Glutamatergic neuron (in vitro differentiated cells): ENCODE results near the gene HMOX2. TPM values are rescaled to one million over a fixed set of nuclear protein-coding genes. Genes with fewer than 3 reads are reported as not detected.

Experiments used
- DNase-seq: peaks from one replicate; pipeline ENCODE4 v3.0.0; 2022
- H3K27ac Mint-ChIP-seq: one replicate; pipeline ENCODE4 v1.8.0; 2020; ENCODE audit warnings: mild to moderate bottlenecking, mixed read lengths, inconsistent platforms; ENCODE audit not compliant: unreplicated experiment
- H3K27me3 Mint-ChIP-seq: one replicate; pipeline ENCODE4 v1.8.0; 2020; ENCODE audit warnings: mild to moderate bottlenecking, moderate library complexity, mixed read lengths, inconsistent platforms; ENCODE audit not compliant: unreplicated experiment
- H3K36me3 Mint-ChIP-seq: one replicate; pipeline ENCODE4 v1.8.0; 2020; ENCODE audit warnings: mild to moderate bottlenecking, mixed read lengths, inconsistent platforms; ENCODE audit not compliant: unreplicated experiment
- H3K4me1 Mint-ChIP-seq: one replicate; pipeline ENCODE4 v1.8.0; 2020; ENCODE audit warnings: mild to moderate bottlenecking, low read depth, mixed read lengths, inconsistent platforms; ENCODE audit not compliant: unreplicated experiment
- H3K4me3 Mint-ChIP-seq: one replicate; pipeline ENCODE4 v1.8.0; 2020; ENCODE audit warnings: mild to moderate bottlenecking, mixed read lengths, inconsistent platforms; ENCODE audit not compliant: unreplicated experiment
- H3K9me3 Mint-ChIP-seq: one replicate; pipeline ENCODE4 v1.8.0; 2020; ENCODE audit warnings: mild to moderate bottlenecking, moderate library complexity, mixed read lengths, inconsistent platforms; ENCODE audit not compliant: unreplicated experiment
- CTCF ChIP-seq: fragments of 200-600 bp; sonication (generic); IDR thresholded peaks from one replicate; pipeline ENCODE4 v1.5.0; 2021; ENCODE audit not compliant: partially characterized antibody, unreplicated experiment
- total RNA-seq: library from RNA; stranded (reverse); fragmentation: NEBNext Ultra II Directional; extraction: Animal tissue kit (Norgen Biotek cat#: 25700); gene quantifications from one replicate; pipeline ENCODE4 v1.2.1, GENCODE V29; 2021; ENCODE audit not compliant: unreplicated experiment

Gene HMOX2
- total RNA-seq, 1 donor from 2014 or later, result 76.0 TPM

GRCh38 chr16:4500272-4500671 is 24.1 kb downstream of the HMOX2 start:
- Mint-ChIP-seq H3K27ac (no peak overlapping the region), H3K36me3 (no peaks in the 10 kb centered on the region), H3K4me3 (no peak overlapping the region), H3K9me3 (peaks cover 2% of the 10 kb centered on the region), H3K27me3 (no peaks in the 10 kb centered on the region), H3K4me1 (peaks cover 44% of the 10 kb centered on the region)
- DNase-seq, result no peak
- TF ChIP-seq CTCF, result no peak

GRCh38 chr16:4501071-4501478 is 24.9 kb downstream of the HMOX2 start:
- DNase-seq, result no peak
- Mint-ChIP-seq H3K36me3 (no peaks in the 10 kb centered on the region), H3K27ac (no peak overlapping the region), H3K4me3 (no peak overlapping the region), H3K27me3 (no peaks in the 10 kb centered on the region), H3K9me3 (peaks cover 2% of the 10 kb centered on the region), H3K4me1 (peaks cover 49% of the 10 kb centered on the region)
- no peak for TF ChIP-seq CTCF

- Mint-ChIP-seq H3K36me3 (peaks cover 4% of the 10 kb centered on the region), H3K27me3 (no peaks in the 10 kb centered on the region), H3K27ac (peak overlapping the region; percentile 64), H3K4me3 (no peak overlapping the region), H3K4me1 (peaks cover 31% of the 10 kb centered on the region), H3K9me3 (peaks cover 5% of the 10 kb centered on the region)
- TF ChIP-seq CTCF, result no peak
- no peak for DNase-seq
Observed at GRCh38 chr16:4505356-4506147, 29.4 kb downstream of the HMOX2 start.

DNA sequence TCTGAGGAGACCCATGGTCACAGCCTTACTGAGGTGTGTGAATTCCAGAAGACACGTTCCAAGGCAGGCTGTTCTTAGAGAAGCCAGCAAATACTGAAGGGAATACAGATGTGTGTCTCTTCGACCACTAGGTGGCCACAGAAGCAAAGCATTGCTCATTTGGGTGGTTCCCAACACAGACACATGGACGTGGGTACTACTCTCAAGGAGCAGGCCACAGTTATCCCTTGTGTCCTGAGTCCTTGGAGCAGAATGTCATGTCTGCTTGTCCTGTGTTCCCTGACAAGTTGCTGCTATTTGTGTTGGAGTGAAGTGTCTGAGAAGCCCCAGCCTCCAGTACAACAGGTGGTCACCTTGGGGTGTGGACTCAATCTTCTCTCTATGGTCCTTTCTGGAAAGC is 30.3 kb downstream of the HMOX2 start:
- peaks cover 5% of the 10 kb centered on the region for H3K9me3 Mint-ChIP-seq
- DNase-seq, result no peak
- peak; percentile 90 for TF ChIP-seq CTCF
- H3K27me3 Mint-ChIP-seq, result no peaks in the 10 kb centered on the region
- peaks cover 4% of the 10 kb centered on the region for H3K36me3 Mint-ChIP-seq
- peaks cover 34% of the 10 kb centered on the region for H3K4me1 Mint-ChIP-seq
- no peak overlapping the region for H3K27ac Mint-ChIP-seq
- no peak overlapping the region for H3K4me3 Mint-ChIP-seq

DNA sequence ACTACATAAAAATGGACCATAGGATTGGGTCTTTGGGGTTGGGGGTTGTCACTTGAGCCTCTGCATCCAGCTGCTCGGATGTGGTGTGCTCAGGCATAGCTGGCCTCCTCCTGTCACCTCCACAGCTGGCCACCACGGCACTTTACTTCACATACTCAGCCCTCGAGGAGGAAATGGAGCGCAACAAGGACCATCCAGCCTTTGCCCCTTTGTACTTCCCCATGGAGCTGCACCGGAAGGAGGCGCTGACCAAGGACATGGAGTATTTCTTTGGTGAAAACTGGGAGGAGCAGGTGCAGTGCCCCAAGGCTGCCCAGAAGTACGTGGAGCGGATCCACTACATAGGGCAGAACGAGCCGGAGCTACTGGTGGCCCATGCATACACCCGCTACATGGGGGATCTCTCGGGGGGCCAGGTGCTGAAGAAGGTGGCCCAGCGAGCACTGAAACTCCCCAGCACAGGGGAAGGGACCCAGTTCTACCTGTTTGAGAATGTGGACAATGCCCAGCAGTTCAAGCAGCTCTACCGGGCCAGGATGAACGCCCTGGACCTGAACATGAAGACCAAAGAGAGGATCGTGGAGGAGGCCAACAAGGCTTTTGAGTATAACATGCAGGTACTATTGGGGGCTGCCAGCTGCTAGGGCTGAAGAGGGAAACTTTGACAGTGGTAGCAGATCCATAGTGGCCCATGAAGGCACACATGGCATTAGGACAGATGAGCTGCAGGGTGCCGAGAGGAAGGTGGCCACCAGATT is 31.6 kb downstream of the HMOX2 start:
- no peak for DNase-seq
- TF ChIP-seq CTCF, result no peak
- Mint-ChIP-seq H3K27ac (no peak overlapping the region), H3K4me1 (peaks cover 39% of the 10 kb centered on the region), H3K36me3 (peaks cover 4% of the 10 kb centered on the region), H3K4me3 (no peak overlapping the region), H3K9me3 (peaks cover 13% of the 10 kb centered on the region), H3K27me3 (no peaks in the 10 kb centered on the region)
